Left ventricle myocardium inferior (tissue), 1 donor: ENCODE measurements around the gene FNDC1. TPM values are rescaled to one million over a fixed set of nuclear protein-coding genes. Genes with fewer than 3 reads are reported as not detected.

Source experiments
- DNase-seq: peaks from one replicate; pipeline ENCODE4 v3.0.0-alpha.2; 2020
- H3K27ac ChIP-seq: fragments of 200-600 bp; replicated peaks from 2 replicates; pipeline ENCODE4 v1.8.0; 2021
- H3K27me3 ChIP-seq: fragments of 200-600 bp; 2 replicates; pipeline ENCODE4 v1.8.0; 2021; ENCODE audit warnings: low read depth
- H3K36me3 ChIP-seq: fragments of 200-600 bp; 2 replicates; pipeline ENCODE4 v1.8.0; 2021
- H3K4me1 ChIP-seq: fragments of 200-600 bp; 2 replicates; pipeline ENCODE4 v1.8.0; 2021
- H3K4me3 ChIP-seq: fragments of 200-600 bp; 2 replicates; pipeline ENCODE4 v1.8.0; 2021; ENCODE audit warnings: mild to moderate bottlenecking, moderate library complexity
- H3K9me3 ChIP-seq: fragments of 200-600 bp; replicated peaks from 2 replicates; pipeline ENCODE4 v1.8.0; 2021
- CTCF ChIP-seq: fragments of 200-600 bp; IDR thresholded peaks from 2 replicates; pipeline ENCODE4 v1.8.0; 2021; ENCODE audit warnings: antibody characterized with exemption, mild to moderate bottlenecking, borderline replicate concordance
- intact Hi-C: fragments of 100-400 bp; cut with micrococcal nuclease; formaldehyde crosslinking; loops from one replicate; pipeline ENCODE4 v1.11.0; 2022
- total RNA-seq: library from RNA; stranded (reverse); fragmentation: NEBNext Ultra II Directional; extraction: Animal tissue kit (Norgen Biotek cat#: 25700); gene quantifications from one replicate; pipeline ENCODE4 v1.2.1, GENCODE V29; 2021
- donor health status: DM: no; HTN: yes; CAD: no; lungs with severe emphysema.

Gene FNDC1
- total RNA-seq, 1 donor from 2014 or later, result 1.8 TPM

- no peak overlapping the region for H3K27ac ChIP-seq
- intact Hi-C loops, result no loop called here
- H3K4me1 ChIP-seq, result no peaks in the 10 kb centered on the region
- no peak for TF ChIP-seq CTCF
- no peak for DNase-seq
- peaks cover 40% of the 10 kb centered on the region for H3K27me3 ChIP-seq
- H3K9me3 ChIP-seq, result no peaks in the 10 kb centered on the region
- H3K4me3 ChIP-seq, result no peak overlapping the region
- H3K36me3 ChIP-seq, result no peaks in the 10 kb centered on the region
Observed at GRCh38 chr6:159315562-159315961, 146.4 kb downstream of the FNDC1 start.

GRCh38 chr6:159317430-159317829 lies 148.2 kb downstream of the FNDC1 start:
- TF ChIP-seq CTCF, result no peak
- H3K4me3 ChIP-seq, result no peak overlapping the region
- no peaks in the 10 kb centered on the region for H3K36me3 ChIP-seq
- H3K27me3 ChIP-seq, result peaks cover 40% of the 10 kb centered on the region
- no peak for DNase-seq
- intact Hi-C loops, result no loop called here
- H3K9me3 ChIP-seq, result no peaks in the 10 kb centered on the region
- H3K27ac ChIP-seq, result no peak overlapping the region
- H3K4me1 ChIP-seq, result no peaks in the 10 kb centered on the region

- intact Hi-C loops, result no loop called here
- Histone ChIP-seq H3K9me3 (no peaks in the 10 kb centered on the region), H3K27me3 (peaks cover 15% of the 10 kb centered on the region), H3K4me3 (no peak overlapping the region), H3K4me1 (no peaks in the 10 kb centered on the region), H3K27ac (no peak overlapping the region), H3K36me3 (no peaks in the 10 kb centered on the region)
- no peak for TF ChIP-seq CTCF
- DNase-seq, result no peak
Observed at GRCh38 chr6:159321267-159321666, 152.1 kb downstream of the FNDC1 start.

Other genes with a start within 250 kb of the FNDC1 start
- 11.9 TPM for gene RSPH3, start 169.2 kb upstream of the FNDC1 start, total RNA-seq
- 1.2 TPM for gene TAGAP, start 124.4 kb upstream of the FNDC1 start, total RNA-seq